ENCODE results near the gene NFIA. TPM values are rescaled to one million over a fixed set of nuclear protein-coding genes. Genes with fewer than 3 reads are reported as not detected.
"Not testable (repeated sequence)": the region's sequence is repeated elsewhere in the genome, so short reads cannot be mapped to it uniquely, and the experiment has no call there.

Gene NFIA
- total RNA-seq, 1 donor from 2014 or later, result 111 TPM

DNA sequence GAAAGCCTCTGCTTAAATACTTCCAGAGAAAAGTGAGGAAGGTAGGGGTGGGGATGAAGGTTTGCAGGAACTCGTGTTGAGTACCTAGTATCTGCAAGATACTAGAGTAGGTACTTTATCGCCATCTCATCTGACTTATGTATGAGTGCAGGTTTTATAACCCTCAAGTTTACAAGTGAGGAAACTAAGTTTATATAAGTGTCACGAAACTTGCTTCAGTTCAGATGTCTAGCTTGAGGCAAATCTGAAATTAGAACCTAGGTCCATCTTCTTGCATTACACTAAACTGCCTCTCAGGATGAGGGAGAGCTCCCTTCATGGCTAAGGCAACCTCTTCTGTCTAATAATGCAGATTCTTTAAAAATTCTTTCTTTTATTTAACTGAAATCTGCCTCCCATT lies 43.5 kb downstream of the NFIA start:
- DNase-seq (ENCODE audit: low spot score), result no peak

DNA sequence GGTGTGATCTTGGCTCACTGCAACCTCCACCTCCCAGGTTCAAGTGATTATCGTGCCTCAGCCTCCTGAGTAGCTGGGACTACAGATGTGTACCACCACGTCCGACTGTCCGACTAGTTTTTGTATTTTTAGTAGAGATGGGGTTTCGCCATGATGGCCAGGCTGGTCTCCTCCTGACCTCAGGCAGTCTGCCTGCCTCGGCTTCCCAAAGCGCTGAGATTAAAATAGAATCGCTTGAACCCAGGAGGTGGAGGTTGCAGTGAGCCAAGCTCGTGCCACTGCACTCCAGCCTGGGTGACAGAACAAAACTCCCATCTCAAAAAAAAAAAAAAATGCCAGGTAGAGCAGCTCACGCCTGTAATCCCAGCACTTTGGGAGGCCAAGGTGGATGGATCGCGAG lies 44.5 kb downstream of the NFIA start:
- not testable (repeated sequence) for DNase-seq (ENCODE audit: low spot score)

DNA sequence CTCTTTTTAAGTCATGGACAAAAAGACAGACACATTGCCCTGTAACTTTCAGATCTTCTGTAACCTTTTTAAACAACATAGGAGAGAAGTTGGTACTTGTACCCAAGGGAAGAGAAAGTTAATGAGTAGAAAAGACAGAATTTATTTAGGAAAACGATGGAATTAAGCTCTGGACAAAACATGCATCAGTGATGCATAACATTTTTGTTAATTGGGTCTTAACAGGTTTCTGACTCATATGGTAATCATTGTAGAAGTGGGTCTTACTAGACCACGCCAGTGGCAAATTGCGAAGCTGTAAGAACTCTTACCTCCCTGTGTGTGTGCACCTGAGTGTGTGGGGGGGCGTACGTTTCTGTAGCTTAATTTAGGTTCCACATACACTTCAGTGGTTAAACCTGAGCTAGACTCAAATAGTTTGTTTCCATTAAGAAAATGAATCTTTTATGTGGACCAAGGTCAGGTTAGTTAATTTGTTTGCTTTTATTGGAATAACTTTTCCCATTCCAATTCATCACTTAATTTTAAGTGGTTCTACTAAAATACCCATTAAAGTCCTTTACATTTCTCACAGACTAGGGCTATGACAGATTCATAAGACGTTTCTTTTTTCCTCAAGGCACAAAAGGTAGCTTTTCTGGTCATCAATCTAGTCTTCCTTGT lies 48.1 kb downstream of the NFIA start:
- no peak for DNase-seq (ENCODE audit: low spot score)

DNA sequence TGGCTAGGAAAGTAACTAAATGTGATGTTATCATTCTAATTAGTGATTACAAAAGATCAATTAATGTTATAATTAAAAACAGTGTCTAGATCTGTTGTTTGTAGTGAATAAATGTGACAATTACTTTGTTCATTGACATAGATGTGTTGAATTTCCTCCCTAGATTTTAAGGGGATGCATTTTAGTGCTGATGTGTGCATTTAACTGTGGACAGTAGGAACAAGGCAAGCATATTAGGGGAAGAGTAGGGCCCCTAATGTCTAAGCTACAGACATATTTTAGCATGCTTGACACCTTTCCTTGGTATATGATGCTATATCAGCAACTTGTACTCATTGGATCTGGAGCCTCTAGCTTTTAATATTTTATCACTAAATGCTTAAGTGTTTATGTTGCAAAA lies 48.9 kb downstream of the NFIA start:
- DNase-seq (ENCODE audit: low spot score), result no peak

DNA sequence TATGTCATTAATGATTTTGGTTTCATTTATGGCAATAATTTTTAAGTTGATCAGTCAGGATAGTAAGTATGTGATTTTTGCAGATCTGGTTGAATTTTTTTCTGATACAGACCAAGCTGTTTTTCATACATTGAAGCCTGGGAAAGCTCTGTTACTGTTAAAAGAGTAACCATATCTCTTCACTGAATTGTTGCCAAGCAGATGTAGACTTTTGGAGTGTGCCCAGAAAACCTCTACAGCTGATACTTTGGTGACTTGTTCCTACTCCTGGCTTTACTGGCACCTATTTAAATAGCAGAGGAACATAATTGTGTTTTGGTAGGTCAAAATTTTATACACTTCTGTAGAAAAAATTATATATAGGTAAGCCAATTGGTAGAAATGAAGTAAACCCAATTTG lies 49.4 kb downstream of the NFIA start:
- DNase-seq (ENCODE audit: low spot score), result no peak

DNA sequence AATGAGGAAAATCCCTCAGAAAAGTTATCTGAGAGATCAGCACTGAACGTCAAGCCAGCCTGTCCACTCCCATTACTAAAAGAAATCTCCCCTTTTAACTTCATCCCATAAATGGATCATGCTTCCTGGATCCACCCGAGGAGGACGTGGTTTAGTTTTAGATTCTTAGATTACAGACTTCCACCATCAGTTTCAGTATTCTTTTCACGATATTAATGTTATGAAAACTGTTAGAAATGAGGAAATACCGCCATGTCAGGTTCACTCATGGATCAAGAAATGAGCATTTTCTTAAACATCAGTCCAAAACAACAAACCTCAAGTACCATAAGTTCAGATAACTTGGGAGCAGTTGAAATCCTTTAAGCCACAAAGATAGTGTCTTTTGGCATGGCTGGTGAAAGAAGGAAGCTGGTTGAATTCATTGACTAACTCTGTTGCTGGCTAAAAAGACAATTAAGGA lies 49.8 kb downstream of the NFIA start:
- DNase-seq (ENCODE audit: low spot score), result no peak

DNA sequence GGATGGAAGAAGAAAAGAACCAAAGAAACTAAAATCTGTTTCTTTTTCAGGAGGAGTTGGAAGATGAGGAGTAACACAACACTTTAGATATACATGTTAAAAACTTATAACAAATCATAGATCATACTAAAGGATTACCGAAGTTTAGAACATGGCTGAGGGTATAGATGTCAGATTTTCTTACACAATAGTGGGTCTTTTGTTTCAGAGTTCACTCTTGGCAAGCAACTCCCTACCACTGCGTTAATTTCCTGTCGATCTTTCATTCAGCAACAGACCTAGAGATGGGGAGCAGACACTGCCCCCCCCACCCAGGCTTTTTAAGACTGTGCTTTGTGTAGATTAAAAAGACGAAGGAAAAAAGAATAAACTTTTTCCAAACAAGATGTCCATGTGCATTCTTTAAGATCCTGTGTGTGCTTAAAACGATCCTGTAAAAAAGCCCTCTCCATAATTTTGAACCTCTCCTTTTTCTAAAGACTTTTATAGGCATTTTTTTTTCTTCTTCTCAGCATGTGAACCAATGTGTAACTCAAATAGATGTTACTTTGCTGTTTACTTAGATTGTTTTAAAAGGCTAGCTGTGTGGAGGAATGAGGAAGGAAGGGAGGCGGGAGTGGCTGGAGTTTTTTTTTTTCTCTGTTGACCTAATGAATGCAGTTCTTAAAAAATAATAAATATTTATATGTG lies 50.4 kb downstream of the NFIA start:
- no peak for DNase-seq (ENCODE audit: low spot score)

DNA sequence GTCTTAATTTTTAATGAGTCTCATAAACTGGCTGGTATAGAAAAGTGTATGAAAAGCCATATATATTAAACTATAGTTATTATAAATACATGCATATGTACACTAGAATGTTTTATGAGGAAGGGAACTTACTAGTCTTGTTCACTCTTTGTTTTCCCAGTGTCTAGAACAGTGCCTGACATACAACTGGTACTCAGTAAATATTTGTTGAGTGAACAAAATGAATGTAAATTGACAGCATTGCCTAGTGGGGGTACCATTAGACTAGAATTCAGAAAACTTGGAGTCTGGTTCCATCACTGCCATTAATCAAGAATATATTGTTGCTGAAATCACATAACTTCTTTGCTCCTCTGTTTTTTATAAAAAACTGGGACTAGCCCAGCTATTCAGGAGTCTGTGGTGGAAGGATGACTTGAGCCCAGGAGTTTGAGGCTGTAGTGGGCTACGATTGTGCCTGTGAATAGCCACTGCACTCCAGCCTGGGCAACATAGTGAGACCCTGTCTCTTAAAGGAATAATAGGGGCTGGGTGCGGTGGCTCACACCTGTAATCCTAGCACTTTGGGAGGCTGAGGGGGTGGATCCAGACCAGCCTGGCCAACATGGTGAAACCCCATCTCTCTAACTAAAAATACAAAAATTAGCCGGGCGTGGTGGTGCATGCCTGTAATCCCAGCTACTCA lies 51.1 kb downstream of the NFIA start:
- DNase-seq (ENCODE audit: low spot score), result no peak

DNA sequence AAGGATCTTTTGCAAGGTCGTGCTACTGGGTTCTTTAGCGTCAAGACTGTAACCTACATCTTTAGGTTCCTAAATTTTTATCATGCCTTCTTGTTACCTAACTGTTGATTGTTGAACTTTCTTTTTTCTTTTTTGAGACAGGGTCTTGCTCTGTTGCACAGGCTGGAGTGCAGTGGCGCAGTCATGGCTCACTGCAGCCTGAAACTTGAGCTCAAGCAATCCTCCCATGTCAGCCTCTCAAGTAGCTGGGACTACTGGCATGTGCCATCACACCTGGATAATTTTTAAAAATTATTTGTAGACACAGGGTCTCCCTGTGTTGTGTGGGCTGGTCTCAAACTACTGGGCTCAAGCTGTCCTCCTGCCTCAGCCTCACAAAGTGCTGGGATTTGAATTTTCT lies 52.9 kb downstream of the NFIA start:
- DNase-seq (ENCODE audit: low spot score), result no peak

DNA sequence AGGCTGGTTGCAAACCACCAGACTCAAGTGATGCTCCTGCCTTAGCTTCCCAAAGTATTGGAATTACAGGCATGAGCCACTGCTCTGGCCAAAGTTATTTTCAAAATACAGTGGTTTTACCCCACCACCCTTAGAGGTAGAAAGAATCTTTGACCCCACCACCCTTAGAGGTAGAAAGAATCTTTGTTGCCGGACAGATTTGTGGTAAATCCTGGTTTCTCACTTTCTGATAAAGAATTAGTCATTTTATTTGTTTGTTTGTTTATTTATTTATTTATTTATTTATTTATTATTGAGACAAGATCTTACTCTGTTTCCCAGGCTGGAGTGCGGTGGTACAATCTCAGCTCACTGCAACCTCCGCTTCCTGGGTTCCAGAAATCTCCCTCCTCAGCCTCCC lies 55.9 kb downstream of the NFIA start:
- DNase-seq (ENCODE audit: low spot score), result no peak

DNA sequence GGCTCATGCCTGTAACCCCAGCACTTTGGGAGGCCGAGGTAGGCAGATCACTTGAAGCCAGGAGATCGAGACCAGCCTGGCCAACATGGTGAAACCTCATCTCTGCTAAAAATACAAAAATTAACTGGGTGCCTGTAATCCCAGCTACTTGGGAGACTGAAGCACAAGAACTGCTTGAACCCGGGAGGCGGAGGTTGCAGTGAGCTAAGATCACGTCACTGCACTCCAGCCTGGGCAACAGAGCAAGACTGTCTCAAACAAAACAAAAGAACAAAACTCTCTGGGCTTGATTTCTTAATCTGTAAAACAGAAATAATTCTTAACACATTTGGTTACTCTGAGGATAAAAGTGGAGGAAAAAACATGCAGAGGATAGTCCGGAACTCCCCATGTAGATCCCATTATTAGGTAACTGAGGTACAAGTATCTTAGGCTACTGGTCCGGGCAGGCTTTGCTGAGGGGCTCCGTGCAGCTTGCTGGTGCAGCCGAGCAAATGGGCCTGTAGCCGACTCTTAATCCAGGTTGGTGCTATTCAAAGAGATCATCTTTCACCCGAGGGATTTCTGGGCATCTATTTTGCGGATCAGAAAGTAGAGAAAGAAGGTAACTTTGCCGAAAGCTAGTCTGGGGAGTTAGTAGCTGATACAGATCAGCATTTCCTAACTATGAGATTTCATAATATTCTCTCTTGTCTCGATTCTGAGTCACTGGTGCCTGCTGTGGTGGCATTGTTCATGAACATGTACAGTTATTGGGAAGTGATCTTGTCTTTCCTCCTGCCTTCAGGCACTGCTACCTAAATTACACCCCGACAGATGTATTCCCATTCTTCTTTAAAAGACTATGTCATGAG lies 56.8 kb downstream of the NFIA start:
- DNase-seq (ENCODE audit: low spot score), result no peak

DNA sequence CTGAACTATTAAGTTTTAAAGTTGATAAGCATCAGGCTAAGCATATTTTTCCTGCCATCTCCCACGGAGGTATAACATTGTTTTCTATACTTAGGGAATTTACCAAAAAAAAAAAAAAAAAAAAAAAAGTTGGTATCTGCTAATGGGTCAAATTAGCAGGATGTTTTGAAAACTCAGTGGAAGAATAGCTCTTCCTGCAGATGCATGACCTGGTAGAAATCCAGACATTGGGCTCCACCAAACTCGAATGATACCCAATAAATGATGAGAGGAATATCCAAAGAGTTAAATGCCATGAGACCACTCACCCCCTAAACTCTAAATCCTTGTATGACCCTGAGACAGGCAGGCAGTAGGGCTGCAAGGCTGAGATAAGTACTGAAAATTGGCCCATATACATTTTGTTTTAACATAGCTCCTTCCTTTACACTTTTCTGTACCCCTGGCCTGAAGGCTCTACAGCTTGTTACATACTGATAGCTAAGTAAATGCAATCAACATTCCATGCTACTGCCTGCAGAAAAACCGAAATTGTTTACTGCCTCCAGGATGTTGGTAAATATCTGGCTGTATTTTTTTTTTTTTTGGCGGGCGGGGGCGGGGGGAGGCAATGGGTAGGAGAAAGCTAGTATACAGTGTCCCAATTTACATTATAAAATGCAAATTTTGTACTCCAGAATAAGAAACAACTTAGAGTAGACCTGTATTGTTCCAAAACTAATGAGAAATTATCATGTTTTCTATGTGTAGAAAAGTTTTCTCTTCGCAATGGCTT lies 57.6 kb downstream of the NFIA start:
- DNase-seq (ENCODE audit: low spot score), result no peak

DNA sequence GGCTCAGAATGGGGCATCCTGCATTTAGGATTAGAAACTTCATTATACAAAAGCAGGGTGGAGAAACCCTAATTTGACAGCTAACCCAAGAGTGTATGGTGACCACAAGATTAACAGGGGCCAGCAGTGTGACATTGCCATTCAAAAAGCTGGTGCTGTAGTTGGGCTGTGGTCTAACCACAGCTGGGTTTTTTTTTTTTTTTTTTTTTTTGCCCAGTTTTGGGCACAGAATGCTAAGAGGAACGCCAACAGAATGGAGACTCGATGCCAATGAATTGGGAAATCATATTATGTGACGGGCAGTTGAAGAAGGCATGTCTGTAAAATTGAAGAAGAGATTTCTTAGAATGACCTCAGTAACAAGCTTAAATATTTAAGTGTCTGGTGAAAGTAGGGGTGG lies 58.4 kb downstream of the NFIA start:
- DNase-seq (ENCODE audit: low spot score), result no peak

DNA sequence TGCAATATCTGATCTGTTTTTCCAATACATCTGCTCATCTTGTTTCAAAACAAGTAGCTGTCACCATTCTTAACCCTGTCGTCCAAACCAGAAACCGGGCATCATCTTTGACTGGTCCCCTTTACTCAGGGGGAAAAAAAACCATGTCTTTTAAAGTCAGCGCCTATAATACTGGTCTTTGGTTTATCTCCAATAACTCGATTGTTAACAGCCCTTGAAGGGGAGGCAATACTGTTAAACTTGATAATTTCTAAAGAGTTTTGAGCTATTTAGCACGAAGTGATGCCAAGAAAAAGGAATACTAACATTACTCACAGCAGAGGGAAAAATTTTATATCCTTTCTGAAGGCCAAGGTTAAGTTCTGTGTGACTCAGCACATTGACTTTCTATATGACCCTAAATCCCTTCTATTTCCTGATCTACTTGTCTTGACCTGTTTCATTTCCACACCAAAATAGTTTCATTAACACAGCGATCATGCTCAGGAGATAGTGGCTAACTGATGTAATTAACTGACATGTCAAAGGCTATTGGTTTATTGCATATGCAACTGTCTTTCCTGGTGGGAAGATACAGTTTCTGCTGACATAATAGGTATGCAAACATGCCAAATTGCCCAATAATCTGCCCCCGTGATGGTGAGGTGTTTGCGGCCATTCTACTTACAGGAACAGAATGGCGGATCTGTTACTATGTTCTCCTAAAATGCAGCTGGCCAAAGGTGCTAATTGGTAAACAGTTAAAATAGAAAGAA lies 59.1 kb downstream of the NFIA start:
- DNase-seq (ENCODE audit: low spot score), result no peak

DNA sequence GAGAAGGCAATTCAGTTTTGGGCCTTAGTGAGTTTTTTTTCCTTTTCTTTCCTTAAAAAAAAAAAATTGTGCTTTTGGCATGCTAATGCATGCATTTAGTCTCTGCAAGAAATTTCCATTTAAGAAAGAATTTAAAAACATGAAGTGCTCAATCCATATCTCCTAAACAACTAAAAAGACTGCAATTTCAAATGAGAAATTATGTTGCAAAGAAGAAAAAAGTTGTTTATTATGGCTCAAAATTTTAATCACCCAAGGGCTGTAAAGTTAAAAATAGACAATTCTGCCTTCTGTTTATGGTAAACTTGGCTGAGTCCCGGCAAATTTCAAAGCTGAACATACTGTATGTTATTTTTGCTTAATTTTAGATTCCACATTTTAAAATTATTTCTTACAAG lies 59.7 kb downstream of the NFIA start:
- no peak for DNase-seq (ENCODE audit: low spot score)

DNA sequence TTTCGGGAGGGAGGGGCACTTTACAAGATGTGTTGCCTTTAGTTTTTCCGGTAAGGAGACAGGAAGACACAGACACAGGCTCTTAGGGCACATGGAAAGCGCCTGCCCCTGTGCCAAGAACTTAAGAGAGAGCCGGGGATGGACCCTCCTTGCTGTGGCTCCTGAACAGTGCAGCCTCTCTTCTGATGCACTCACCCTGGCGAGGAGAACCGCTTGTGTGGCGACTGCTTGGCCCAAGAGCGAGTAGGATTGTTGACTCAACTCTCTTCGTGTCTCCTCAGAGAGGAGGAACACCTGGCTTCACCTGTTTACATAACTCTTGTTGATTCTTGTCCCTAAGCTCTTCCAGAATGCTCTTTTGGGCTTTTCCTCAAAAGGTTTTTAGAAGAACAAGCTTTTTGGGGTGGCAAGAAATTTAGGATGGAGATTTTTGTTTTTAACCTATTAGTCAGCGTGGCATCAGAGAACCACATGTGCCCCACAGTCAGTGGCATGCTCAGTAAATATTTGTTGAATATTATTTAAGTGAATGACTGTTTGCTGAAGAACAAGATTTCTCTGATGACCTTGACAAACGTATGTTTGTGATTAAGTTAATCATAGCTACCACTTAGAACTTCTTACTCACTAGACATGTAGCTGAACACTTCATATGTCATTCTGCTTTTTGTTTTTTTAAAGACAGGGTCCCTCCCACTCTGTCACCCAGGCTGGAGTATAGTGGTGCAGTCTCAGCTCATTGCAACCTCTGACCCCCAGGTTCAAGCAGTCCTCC lies 60.6 kb downstream of the NFIA start:
- no peak for DNase-seq (ENCODE audit: low spot score)

DNA sequence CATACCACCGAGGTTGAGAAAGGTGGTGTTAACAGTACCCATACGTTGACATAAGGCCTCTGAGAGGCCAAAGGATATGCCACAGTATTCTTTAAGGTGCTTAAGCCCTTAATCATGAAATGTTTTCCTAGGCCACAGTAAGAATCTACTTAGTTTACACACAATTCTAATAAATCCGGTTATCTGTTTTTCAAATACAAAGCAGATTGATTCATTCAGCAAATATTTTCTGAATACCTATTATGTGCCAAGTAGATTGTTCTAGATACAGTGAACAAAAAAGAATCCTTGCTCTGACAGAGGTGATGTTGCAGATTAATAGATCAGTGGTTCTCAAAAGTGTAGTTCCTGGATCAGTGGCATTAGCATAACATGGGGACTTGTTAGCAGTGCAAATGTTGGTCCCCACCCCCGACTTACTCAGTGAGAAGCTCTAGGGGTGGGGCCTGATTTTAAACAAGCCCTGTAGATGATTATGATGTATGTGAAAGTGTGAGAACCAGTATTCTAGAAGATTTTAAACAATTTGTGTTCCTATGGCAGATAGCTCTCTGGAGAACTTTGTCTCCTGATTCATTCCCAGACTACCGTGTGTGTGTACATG lies 61.6 kb downstream of the NFIA start:
- no peak for DNase-seq (ENCODE audit: low spot score)

DNA sequence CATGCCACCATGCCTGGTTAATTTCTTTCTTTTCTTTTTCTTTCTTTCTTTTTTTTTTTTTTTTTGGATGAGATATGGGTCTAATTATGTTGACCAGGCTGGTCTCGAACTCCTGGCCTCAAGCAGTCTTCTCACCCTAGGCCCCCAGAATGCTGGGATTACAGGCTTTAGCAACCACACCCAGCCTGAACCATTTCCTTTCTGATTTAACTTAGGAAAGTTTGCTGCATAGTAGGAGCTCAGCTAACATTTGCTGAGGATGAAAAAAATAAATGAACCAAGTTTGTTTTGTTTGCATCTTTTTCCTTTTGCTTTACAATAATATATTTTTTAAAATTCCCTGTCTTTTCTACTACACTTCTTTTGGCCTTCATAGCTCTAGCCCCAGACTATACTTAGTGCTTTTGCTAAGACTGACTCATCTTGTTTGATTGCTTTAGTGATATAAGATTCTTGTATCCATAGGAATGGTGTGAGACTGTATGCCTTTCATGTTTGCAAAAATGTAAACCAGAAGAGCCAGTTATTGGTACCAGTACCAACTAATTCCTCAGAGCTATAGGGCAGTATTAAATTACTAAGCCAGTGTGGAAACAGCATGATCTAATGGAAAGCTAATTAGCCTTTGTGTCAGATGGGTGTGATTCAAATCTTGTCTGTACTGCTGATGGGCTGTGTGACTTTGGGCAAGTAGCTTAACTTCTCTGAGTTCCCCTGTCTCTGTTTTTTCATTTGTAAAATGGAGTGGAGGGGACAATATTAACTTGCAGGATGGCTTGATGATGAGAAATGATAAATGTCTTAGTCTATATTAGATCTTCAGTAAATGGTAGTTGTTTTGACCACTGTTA lies 66.9 kb downstream of the NFIA start:
- DNase-seq (ENCODE audit: low spot score), result no peak
